Duodenal mucosa (tissue), 2 donors: ENCODE results near the gene CSNK1G3.

Experiments
- H3K27ac ChIP-seq: one replicate; pipeline ENCODE4 v1.7.0; 2013; ENCODE audit warnings: low read depth, low read length
- H3K27me3 ChIP-seq, 2 donors: one replicate each; pipeline ENCODE4 v1.7.0; 2013; ENCODE audit warnings: low read length in 2 of 2, control low read depth in 1 of 2; ENCODE audit not compliant: insufficient read depth in 2 of 2, control insufficient read depth in 1 of 2
- H3K36me3 ChIP-seq, 2 donors: one replicate each; pipeline ENCODE4 v1.7.0; 2013; ENCODE audit warnings: low read length in 2 of 2, control low read depth in 1 of 2; ENCODE audit not compliant: insufficient read depth in 2 of 2, control insufficient read depth in 1 of 2
- H3K4me1 ChIP-seq, 2 donors: one replicate each; pipeline ENCODE4 v1.7.0; 2013; ENCODE audit warnings: low read length in 2 of 2, control low read depth in 1 of 2; ENCODE audit not compliant: insufficient read depth in 2 of 2, control insufficient read depth in 1 of 2
- H3K4me3 ChIP-seq, 2 donors: one replicate each; pipeline ENCODE4 v1.7.0; 2013; ENCODE audit warnings: low read length in 2 of 2, low read depth in 1 of 2
- H3K9ac ChIP-seq, 2 donors: one replicate each; pipeline ENCODE4 v1.7.0; 2013; ENCODE audit warnings: low read length in 2 of 2, low read depth in 1 of 2
- H3K9me3 ChIP-seq, 2 donors: one replicate each; pipeline ENCODE4 v1.7.0; 2013; ENCODE audit warnings: low read length in 2 of 2, control low read depth in 1 of 2; ENCODE audit not compliant: control insufficient read depth in 1 of 2

The CSNK1G3 gene

GRCh38 chr5:123594434-123594833 lies 82.5 kb downstream of the CSNK1G3 start:
- Histone ChIP-seq H3K9me3 (no peaks in the 10 kb centered on the region), H3K4me1 (no peaks in the 10 kb centered on the region), H3K27me3 (no peaks in the 10 kb centered on the region), H3K27ac (no peak overlapping the region), H3K4me3 (no peak overlapping the region), H3K9ac (no peak overlapping the region), H3K36me3 (peaks cover 9 to 12% of the 10 kb centered on the region in 2 donors)

- no peaks in the 10 kb centered on the region for H3K9me3 ChIP-seq
- no peaks in the 10 kb centered on the region for H3K4me1 ChIP-seq
- no peak overlapping the region for H3K27ac ChIP-seq
- peaks cover 6 to 12% of the 10 kb centered on the region in 2 donors for H3K36me3 ChIP-seq
- H3K9ac ChIP-seq: no peak overlapping the region
- H3K4me3 ChIP-seq: no peak overlapping the region
- no peaks in the 10 kb centered on the region for H3K27me3 ChIP-seq
Observed at GRCh38 chr5:123597018-123597417, 85.0 kb downstream of the CSNK1G3 start.

GRCh38 chr5:123598028-123598689 lies 86.2 kb downstream of the CSNK1G3 start:
- Histone ChIP-seq H3K4me3 (no peak overlapping the region), H3K27me3 (no peaks in the 10 kb centered on the region), H3K9ac (no peak overlapping the region), H3K4me1 (no peaks in the 10 kb centered on the region), H3K27ac (no peak overlapping the region), H3K9me3 (no peaks in the 10 kb centered on the region), H3K36me3 (peaks cover 6 to 12% of the 10 kb centered on the region in 2 donors)

GRCh38 chr5:123599171-123599570 lies 87.2 kb downstream of the CSNK1G3 start:
- Histone ChIP-seq H3K9me3 (no peaks in the 10 kb centered on the region), H3K27ac (no peak overlapping the region), H3K4me1 (no peaks in the 10 kb centered on the region), H3K27me3 (no peaks in the 10 kb centered on the region), H3K36me3 (peaks cover 6 to 12% of the 10 kb centered on the region in 2 donors), H3K4me3 (no peak overlapping the region), H3K9ac (no peak overlapping the region)

GRCh38 chr5:123601610-123602009 lies 89.6 kb downstream of the CSNK1G3 start:
- H3K36me3 ChIP-seq: peaks cover 3 to 10% of the 10 kb centered on the region in 2 donors
- H3K9ac ChIP-seq: no peak overlapping the region
- H3K27me3 ChIP-seq: no peaks in the 10 kb centered on the region
- no peaks in the 10 kb centered on the region for H3K4me1 ChIP-seq
- H3K4me3 ChIP-seq: no peak overlapping the region
- no peak overlapping the region for H3K27ac ChIP-seq
- H3K9me3 ChIP-seq: no peaks in the 10 kb centered on the region

GRCh38 chr5:123605822-123606221 lies 93.8 kb downstream of the CSNK1G3 start:
- Histone ChIP-seq H3K36me3 (peaks cover 2 to 7% of the 10 kb centered on the region in 2 donors), H3K9ac (no peak overlapping the region), H3K4me1 (no peaks in the 10 kb centered on the region), H3K9me3 (no peaks in the 10 kb centered on the region), H3K27ac (no peak overlapping the region), H3K4me3 (no peak overlapping the region), H3K27me3 (no peaks in the 10 kb centered on the region)

GRCh38 chr5:123610209-123610608 lies 98.2 kb downstream of the CSNK1G3 start:
- no peak overlapping the region for H3K27ac ChIP-seq
- H3K27me3 ChIP-seq: no peaks in the 10 kb centered on the region
- no peaks in the 10 kb centered on the region for H3K9me3 ChIP-seq
- no peak overlapping the region for H3K9ac ChIP-seq
- H3K4me1 ChIP-seq: no peaks in the 10 kb centered on the region
- H3K36me3 ChIP-seq: peaks cover 13 to 18% of the 10 kb centered on the region in 2 donors
- H3K4me3 ChIP-seq: no peak overlapping the region

GRCh38 chr5:123610665-123611405 lies 98.9 kb downstream of the CSNK1G3 start:
- peaks cover 16 to 18% of the 10 kb centered on the region in 2 donors for H3K36me3 ChIP-seq
- no peaks in the 10 kb centered on the region for H3K27me3 ChIP-seq
- H3K9me3 ChIP-seq: no peaks in the 10 kb centered on the region
- no peaks in the 10 kb centered on the region for H3K4me1 ChIP-seq
- no peak overlapping the region for H3K4me3 ChIP-seq
- no peak overlapping the region for H3K27ac ChIP-seq
- H3K9ac ChIP-seq: no peak overlapping the region

GRCh38 chr5:123611406-123611709 lies 99.4 kb downstream of the CSNK1G3 start:
- H3K9me3 ChIP-seq: no peaks in the 10 kb centered on the region

GRCh38 chr5:123617561-123617960 lies 105.6 kb downstream of the CSNK1G3 start:
- no peak overlapping the region for H3K4me3 ChIP-seq
- no peak overlapping the region for H3K27ac ChIP-seq
- H3K4me1 ChIP-seq: no peaks in the 10 kb centered on the region
- no peak overlapping the region for H3K9ac ChIP-seq
- H3K9me3 ChIP-seq: no peaks in the 10 kb centered on the region
- peaks cover 11 to 22% of the 10 kb centered on the region in 2 donors for H3K36me3 ChIP-seq
- no peaks in the 10 kb centered on the region for H3K27me3 ChIP-seq

More at GRCh38 chr5:123611406-123611709, 99.4 kb downstream of the CSNK1G3 start:
- no peak overlapping the region for H3K27ac ChIP-seq
- no peaks in the 10 kb centered on the region for H3K4me1 ChIP-seq
- H3K4me3 ChIP-seq: no peak overlapping the region
- H3K27me3 ChIP-seq: no peaks in the 10 kb centered on the region
- H3K36me3 ChIP-seq: peaks cover 16 to 17% of the 10 kb centered on the region in 2 donors
- no peak overlapping the region for H3K9ac ChIP-seq
